ENCODE measurements around the gene HYAL3. TPM values are rescaled to one million over a fixed set of nuclear protein-coding genes. Genes with fewer than 3 reads are reported as not detected.

The HYAL3 gene
- total and polyA plus RNA-seq, 2 of the 8 experiments (the other 6 are each of a cell fraction or from before 2014, with no cell fraction given): 3.2 to 12.2 TPM

GRCh38 chr3:50275141-50275995, 23.8 kb downstream of the HYAL3 start (continued):
- no peak for TF ChIP-seq USF2 (IDR thresholded peaks at IDR 0.05; ENCODE audit: low read length)
- TF ChIP-seq EGR1 (IDR thresholded peaks at IDR 0.05; ENCODE audit: borderline replicate concordance, low read depth, low read length): no peak
- no peak for TF ChIP-seq SIN3A (conservative IDR thresholded peaks at IDR 0.05 in 1 of 2, IDR thresholded peaks at IDR 0.05 in 1 of 2; ENCODE audit: low read depth in 1 of 2, low read length in 2 of 2)
- TF ChIP-seq SIX5 (IDR thresholded peaks at IDR 0.05; ENCODE audit: low read depth, low read length): no peak
- no peak for TF ChIP-seq NRF1 (IDR thresholded peaks at IDR 0.05; ENCODE audit: low read depth, low read length)
- TF ChIP-seq SRF (IDR thresholded peaks at IDR 0.05; ENCODE audit: low read depth, low read length): no peak
- TF ChIP-seq RAD21 (IDR thresholded peaks at IDR 0.05 in 1 of 2, conservative IDR thresholded peaks at IDR 0.05 in 1 of 2; ENCODE audit: low read depth in 2 of 2, low read length in 2 of 2): no peak
- no peak for TF ChIP-seq NANOG (IDR thresholded peaks at IDR 0.05; ENCODE audit: insufficient read depth, low read depth, low read length, poor library complexity, severe bottlenecking)
- TF ChIP-seq BRCA1 (IDR thresholded peaks at IDR 0.05; ENCODE audit: low read depth, low read length): no peak
- no peak for TF ChIP-seq SP2 (IDR thresholded peaks at IDR 0.05; ENCODE audit: low read length)
- no peak for TF ChIP-seq RXRA (IDR thresholded peaks at IDR 0.05; ENCODE audit: insufficient read depth, low read depth, low read length)
- TF ChIP-seq SIRT6 (IDR thresholded peaks at IDR 0.05; ENCODE audit: low read length): no peak
- peak; percentile 29; the same call in 1 of the 2 replicates for TF ChIP-seq E2F6 (IDR thresholded peaks at IDR 0.05)

Data from H1 (cell line).